Measurements from ENCODE around the gene KLHL40. TPM values are rescaled to one million over a fixed set of nuclear protein-coding genes. Genes with fewer than 3 reads are reported as not detected.

The KLHL40 gene
- total and polyA plus RNA-seq, 8 donors, result 0.12 TPM; not detected in 7

DNA sequence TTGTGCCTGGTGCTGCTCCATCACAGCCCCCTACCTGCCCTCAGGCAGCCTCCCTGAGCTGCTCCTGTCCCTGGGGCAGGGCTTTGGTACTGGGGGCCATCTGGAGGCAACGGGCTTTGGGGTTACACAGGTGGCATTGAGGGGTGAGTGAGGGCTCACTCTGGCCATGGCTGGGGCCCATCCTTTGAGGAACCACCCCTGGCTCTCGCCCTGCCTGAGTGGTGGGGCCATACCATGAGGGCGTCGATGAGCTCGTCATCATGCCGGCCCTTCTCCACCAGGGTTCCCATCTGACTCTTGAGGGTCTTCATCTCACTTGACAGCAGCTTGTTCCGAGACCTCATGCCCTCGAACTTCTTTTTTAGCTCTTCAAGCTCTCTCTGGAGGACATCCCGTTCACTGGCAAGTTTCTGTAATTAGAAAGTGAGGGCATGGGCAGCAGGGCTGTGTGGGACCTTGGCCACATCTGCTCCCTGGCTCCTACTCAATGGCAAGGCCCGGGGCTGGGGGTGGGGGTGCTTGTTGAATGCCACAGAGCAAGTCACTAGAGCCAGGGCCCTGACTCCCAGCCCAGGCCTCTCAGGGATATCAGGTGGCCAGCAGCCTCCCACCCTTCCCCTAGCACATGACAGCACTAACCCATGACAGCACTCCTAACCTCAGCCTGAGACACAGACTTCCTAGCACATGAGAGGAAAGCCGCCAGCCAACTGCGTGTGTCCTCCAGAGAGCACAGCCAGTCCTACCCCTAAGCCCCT lies 54.2 kb downstream of the KLHL40 start:
- no peak for FAIRE-seq
- Histone ChIP-seq H3K4me3 (no peak overlapping the region), H3K4me1 (no peaks in the 10 kb centered on the region), H3K9me3 (no peaks in the 10 kb centered on the region), H3K27me3 (no peaks in the 10 kb centered on the region), H3K36me3 (no peaks in the 10 kb centered on the region), H3K27ac (no peak overlapping the region)
- TF ChIP-seq, protein P1, sequence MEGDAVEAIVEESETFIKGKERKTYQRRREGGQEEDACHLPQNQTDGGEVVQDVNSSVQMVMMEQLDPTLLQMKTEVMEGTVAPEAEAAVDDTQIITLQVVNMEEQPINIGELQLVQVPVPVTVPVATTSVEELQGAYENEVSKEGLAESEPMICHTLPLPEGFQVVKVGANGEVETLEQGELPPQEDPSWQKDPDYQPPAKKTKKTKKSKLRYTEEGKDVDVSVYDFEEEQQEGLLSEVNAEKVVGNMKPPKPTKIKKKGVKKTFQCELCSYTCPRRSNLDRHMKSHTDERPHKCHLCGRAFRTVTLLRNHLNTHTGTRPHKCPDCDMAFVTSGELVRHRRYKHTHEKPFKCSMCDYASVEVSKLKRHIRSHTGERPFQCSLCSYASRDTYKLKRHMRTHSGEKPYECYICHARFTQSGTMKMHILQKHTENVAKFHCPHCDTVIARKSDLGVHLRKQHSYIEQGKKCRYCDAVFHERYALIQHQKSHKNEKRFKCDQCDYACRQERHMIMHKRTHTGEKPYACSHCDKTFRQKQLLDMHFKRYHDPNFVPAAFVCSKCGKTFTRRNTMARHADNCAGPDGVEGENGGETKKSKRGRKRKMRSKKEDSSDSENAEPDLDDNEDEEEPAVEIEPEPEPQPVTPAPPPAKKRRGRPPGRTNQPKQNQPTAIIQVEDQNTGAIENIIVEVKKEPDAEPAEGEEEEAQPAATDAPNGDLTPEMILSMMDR (IDR thresholded peaks at IDR 0.05), result no peak
- 82 to 85% methylated on average over 12 of the region's 12 CpGs for WGBS, 2 donors
- DNase-seq, result no peak
- peak in 1 of 4 donors; percentile 6 for ATAC-seq
- intact Hi-C loops (cut with DNase I), result loop anchor here in 1 of 3 donors (10.0 kb wide), 1 partner anchor 155 kb away; the partner anchor contains the start of gene SEC22C

DNA sequence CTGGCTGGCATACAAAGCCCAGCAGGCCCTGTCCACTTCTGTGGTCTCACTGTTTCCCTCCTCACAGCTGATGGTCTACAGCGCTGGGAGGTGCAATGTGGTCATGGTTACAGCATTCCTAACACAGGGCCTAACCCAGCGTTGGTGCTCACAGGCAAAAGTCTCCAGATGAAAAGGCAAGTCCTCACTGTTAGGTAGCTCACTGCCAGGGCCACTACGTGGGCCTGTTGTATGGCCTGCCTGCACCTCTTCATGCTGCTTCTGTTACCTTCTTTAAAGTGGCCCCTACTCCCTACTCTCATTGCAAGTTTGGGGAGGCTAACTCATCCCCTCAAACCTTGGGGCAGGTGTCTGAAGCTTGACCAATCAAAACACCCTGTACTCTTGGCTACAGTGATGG lies 56.5 kb downstream of the KLHL40 start:
- peak in 1 of 6 donors; percentile 3 for DNase-seq
- no peak for FAIRE-seq

More for the DNA sequence above, 56.5 kb downstream of the KLHL40 start:
- Histone ChIP-seq H3K4me1 (peaks cover 0 to 12% (median 2%) of the 10 kb centered on the region in 3 donors), H3K27me3 (no peaks in the 10 kb centered on the region), H3K27ac (no peak overlapping the region), H3K9me3 (no peaks in the 10 kb centered on the region), H3K4me3 (no peak overlapping the region), H3K36me3 (no peaks in the 10 kb centered on the region)
- intact Hi-C loops (cut with DNase I), result loop anchor here in 1 of 3 donors (10.0 kb wide), 1 partner anchor 157 kb away; the partner anchor contains the start of gene SEC22C
- WGBS, 2 donors, result 74 to 80% methylated on average over 3 of the region's 3 CpGs
- ATAC-seq, result no peak
- TF ChIP-seq, protein P1 (IDR thresholded peaks at IDR 0.05), result no peak

Other genes with a start within 250 kb of the KLHL40 start
- gene VIPR1, start 182.9 kb upstream of the KLHL40 start, total RNA-seq, result 1 to 10 TPM in 5 of 6 donors, under 1 TPM in 1; 0.47 to 3.4 (median 1.9) TPM
- gene VIPR1, start 182.9 kb upstream of the KLHL40 start, polyA plus RNA-seq, result 10 to 100 TPM in 1 of 2 donors, 1 to 10 TPM in 1; 3.4 to 10.6 TPM
- 10 to 100 TPM; 19.5 to 26.1 (median 21.7) TPM for gene SEC22C, start 103.6 kb upstream of the KLHL40 start, total RNA-seq
- gene SEC22C, start 103.6 kb upstream of the KLHL40 start, polyA plus RNA-seq, result 10 to 100 TPM; 12.0 to 23.7 TPM
- gene SS18L2, start 94.7 kb upstream of the KLHL40 start, total RNA-seq, result 10 to 100 TPM in 1 of 6 donors, 1 to 10 TPM in 5; 7.5 to 14.1 (median 8.4) TPM
- gene SS18L2, start 94.7 kb upstream of the KLHL40 start, polyA plus RNA-seq, result 10 to 100 TPM; 21.7 to 24.2 TPM
- gene NKTR, start 84.9 kb upstream of the KLHL40 start, total RNA-seq, result 10 to 100 TPM; 15.5 to 42.0 (median 33.0) TPM
- 10 to 100 TPM; 27.9 to 46.8 TPM for gene NKTR, start 84.9 kb upstream of the KLHL40 start, polyA plus RNA-seq
- 10 to 100 TPM in 3 of 6 donors, 1 to 10 TPM in 3; 7.9 to 13.6 (median 10.2) TPM for gene ZBTB47, start 31.8 kb upstream of the KLHL40 start, total RNA-seq
- gene ZBTB47, start 31.8 kb upstream of the KLHL40 start, polyA plus RNA-seq, result 10 to 100 TPM in 1 of 2 donors, 1 to 10 TPM in 1; 9.0 to 12.5 TPM
- 1 to 10 TPM in 2 of 6 donors, under 1 TPM in 3, not detected in 1; 0.42 to 2.5 (median 1.00) TPM for gene HHATL, start 17.3 kb downstream of the KLHL40 start, total RNA-seq
- gene HHATL, start 17.3 kb downstream of the KLHL40 start, polyA plus RNA-seq, result 10 to 100 TPM in 1 of 2 donors, 1 to 10 TPM in 1; 4.6 to 17.8 TPM
- gene CCDC13, start 87.7 kb downstream of the KLHL40 start, total RNA-seq, result 1 to 10 TPM in 1 of 6 donors, under 1 TPM in 5; 0.18 to 1.0 (median 0.69) TPM
- 1 to 10 TPM in 1 of 2 donors, under 1 TPM in 1; 0.65 to 1.3 TPM for gene CCDC13, start 87.7 kb downstream of the KLHL40 start, polyA plus RNA-seq
- gene HIGD1A, start 119.0 kb downstream of the KLHL40 start, total RNA-seq, result 10 to 100 TPM; 14.6 to 34.9 (median 27.3) TPM
- 10 to 100 TPM; 32.4 to 56.6 TPM for gene HIGD1A, start 119.0 kb downstream of the KLHL40 start, polyA plus RNA-seq
- gene ACKR2, start 123.9 kb downstream of the KLHL40 start, total RNA-seq, result 1 to 10 TPM in 2 of 6 donors, under 1 TPM in 4; 0.37 to 1.7 (median 0.86) TPM
- under 1 TPM; 0.09 to 0.80 TPM for gene ACKR2, start 123.9 kb downstream of the KLHL40 start, polyA plus RNA-seq
- under 1 TPM in 1 of 6 donors, not detected in 5; 0.22 TPM for gene CYP8B1, start 190.3 kb downstream of the KLHL40 start, total RNA-seq
- not detected for gene CYP8B1, start 190.3 kb downstream of the KLHL40 start, polyA plus RNA-seq
- 1 to 10 TPM; 5.7 to 9.9 (median 8.4) TPM for gene ZNF662, start 220.6 kb downstream of the KLHL40 start, total RNA-seq
- gene ZNF662, start 220.6 kb downstream of the KLHL40 start, polyA plus RNA-seq, result 10 to 100 TPM in 1 of 2 donors, 1 to 10 TPM in 1; 5.4 to 10.3 TPM

Data from pancreas (tissue), 10 donors.